Glutamatergic neuron (in vitro differentiated cells): Measurements from ENCODE around the gene DNMT3A. TPM values are rescaled to one million over a fixed set of nuclear protein-coding genes. Genes with fewer than 3 reads are reported as not detected.

Source experiments
- DNase-seq: peaks from one replicate; pipeline ENCODE4 v3.0.0; 2022
- H3K27ac Mint-ChIP-seq: one replicate; pipeline ENCODE4 v1.8.0; 2020; ENCODE audit warnings: mild to moderate bottlenecking, mixed read lengths, inconsistent platforms; ENCODE audit not compliant: unreplicated experiment
- H3K27me3 Mint-ChIP-seq: one replicate; pipeline ENCODE4 v1.8.0; 2020; ENCODE audit warnings: mild to moderate bottlenecking, moderate library complexity, mixed read lengths, inconsistent platforms; ENCODE audit not compliant: unreplicated experiment
- H3K36me3 Mint-ChIP-seq: one replicate; pipeline ENCODE4 v1.8.0; 2020; ENCODE audit warnings: mild to moderate bottlenecking, mixed read lengths, inconsistent platforms; ENCODE audit not compliant: unreplicated experiment
- H3K4me1 Mint-ChIP-seq: one replicate; pipeline ENCODE4 v1.8.0; 2020; ENCODE audit warnings: mild to moderate bottlenecking, low read depth, mixed read lengths, inconsistent platforms; ENCODE audit not compliant: unreplicated experiment
- H3K4me3 Mint-ChIP-seq: one replicate; pipeline ENCODE4 v1.8.0; 2020; ENCODE audit warnings: mild to moderate bottlenecking, mixed read lengths, inconsistent platforms; ENCODE audit not compliant: unreplicated experiment
- H3K9me3 Mint-ChIP-seq: one replicate; pipeline ENCODE4 v1.8.0; 2020; ENCODE audit warnings: mild to moderate bottlenecking, moderate library complexity, mixed read lengths, inconsistent platforms; ENCODE audit not compliant: unreplicated experiment
- CTCF ChIP-seq: fragments of 200-600 bp; sonication (generic); IDR thresholded peaks from one replicate; pipeline ENCODE4 v1.5.0; 2021; ENCODE audit not compliant: partially characterized antibody, unreplicated experiment
- total RNA-seq: library from RNA; stranded (reverse); fragmentation: NEBNext Ultra II Directional; extraction: Animal tissue kit (Norgen Biotek cat#: 25700); gene quantifications from one replicate; pipeline ENCODE4 v1.2.1, GENCODE V29; 2021; ENCODE audit not compliant: unreplicated experiment

Gene DNMT3A
- total RNA-seq, 1 donor from 2014 or later: 175 TPM

GRCh38 chr2:25366629-25367028 is 24.9 kb upstream of the DNMT3A start:
- Mint-ChIP-seq H3K4me1 (peaks cover 15% of the 10 kb centered on the region), H3K27me3 (peaks cover 9% of the 10 kb centered on the region), H3K9me3 (peaks cover 4% of the 10 kb centered on the region), H3K27ac (no peak overlapping the region), H3K36me3 (no peaks in the 10 kb centered on the region), H3K4me3 (no peak overlapping the region)
- no peak for DNase-seq
- TF ChIP-seq CTCF: no peak

- DNase-seq: no peak
- no peaks in the 10 kb centered on the region for H3K36me3 Mint-ChIP-seq
- peaks cover 9% of the 10 kb centered on the region for H3K4me1 Mint-ChIP-seq
- no peak for TF ChIP-seq CTCF
- peaks cover 9% of the 10 kb centered on the region for H3K27me3 Mint-ChIP-seq
- H3K27ac Mint-ChIP-seq: no peak overlapping the region
- H3K4me3 Mint-ChIP-seq: no peak overlapping the region
- H3K9me3 Mint-ChIP-seq: peaks cover 2% of the 10 kb centered on the region
Observed at GRCh38 chr2:25365241-25365640, 23.5 kb upstream of the DNMT3A start.

GRCh38 chr2:25363733-25364132 is 22.0 kb upstream of the DNMT3A start:
- DNase-seq: no peak
- H3K36me3 Mint-ChIP-seq: no peaks in the 10 kb centered on the region
- peaks cover 9% of the 10 kb centered on the region for H3K4me1 Mint-ChIP-seq
- no peak overlapping the region for H3K4me3 Mint-ChIP-seq
- no peak overlapping the region for H3K27ac Mint-ChIP-seq
- no peak for TF ChIP-seq CTCF
- H3K27me3 Mint-ChIP-seq: peaks cover 9% of the 10 kb centered on the region
- peaks cover 6% of the 10 kb centered on the region for H3K9me3 Mint-ChIP-seq

GRCh38 chr2:25362434-25363145 is 20.9 kb upstream of the DNMT3A start:
- Mint-ChIP-seq H3K27me3 (peaks cover 9% of the 10 kb centered on the region), H3K4me1 (peaks cover 9% of the 10 kb centered on the region), H3K36me3 (no peaks in the 10 kb centered on the region), H3K27ac (peak overlapping the region; percentile 36), H3K4me3 (no peak overlapping the region), H3K9me3 (peaks cover 8% of the 10 kb centered on the region)
- TF ChIP-seq CTCF: no peak
- no peak for DNase-seq

GRCh38 chr2:25362049-25362433 is 20.3 kb upstream of the DNMT3A start:
- Mint-ChIP-seq H3K27me3 (peaks cover 9% of the 10 kb centered on the region), H3K9me3 (peaks cover 10% of the 10 kb centered on the region), H3K4me3 (peak overlapping the region; percentile 47), H3K4me1 (peaks cover 9% of the 10 kb centered on the region), H3K36me3 (no peaks in the 10 kb centered on the region), H3K27ac (no peak overlapping the region)
- peak; percentile 95 for TF ChIP-seq CTCF
- peak; percentile 94 for DNase-seq
